Lower lobe of right lung (tissue), 2 donors: ENCODE measurements around the gene LRRC49. TPM values are rescaled to one million over a fixed set of nuclear protein-coding genes. Genes with fewer than 3 reads are reported as not detected.
A peak's percentile ranks its signal among the peaks of the same experiment; 100 is the strongest.

Experiments
- ATAC-seq, 2 donors: fragments of 200-7000 bp; cut with Tn5 transposase; one replicate each; pipeline ENCODE4 v1.9.1; 2020 to 2022; ENCODE audit warnings: mild to moderate bottlenecking in 2 of 2, moderate library complexity in 2 of 2
- DNase-seq: peaks from one replicate; pipeline ENCODE4 v3.0.0-alpha.2; 2020
- H3K27ac ChIP-seq: fragments of 200-600 bp; one replicate; pipeline ENCODE4 v1.8.0; 2022
- H3K27me3 ChIP-seq: fragments of 200-600 bp; one replicate; pipeline ENCODE4 v1.8.0; 2022; ENCODE audit warnings: low read depth
- H3K36me3 ChIP-seq: fragments of 200-600 bp; one replicate; pipeline ENCODE4 v1.8.0; 2022; ENCODE audit warnings: mild to moderate bottlenecking
- H3K4me1 ChIP-seq: fragments of 200-600 bp; one replicate; pipeline ENCODE4 v1.8.0; 2022
- H3K4me3 ChIP-seq: fragments of 200-600 bp; one replicate; pipeline ENCODE4 v1.8.0; 2022; ENCODE audit warnings: mild to moderate bottlenecking
- H3K9me3 ChIP-seq: fragments of 200-600 bp; one replicate; pipeline ENCODE4 v1.8.0; 2022
- CTCF ChIP-seq: fragments of 200-600 bp; IDR thresholded peaks from one replicate; pipeline ENCODE4 v1.8.0; 2022; ENCODE audit warnings: antibody characterized with exemption, mild to moderate bottlenecking
- intact Hi-C: fragments of 100-400 bp; cut with DNase I; formaldehyde crosslinking; loops from one replicate; pipeline ENCODE4 v1.11.0; 2022
- total RNA-seq: library from RNA; stranded (reverse); fragmentation: NEBNext Ultra II Directional; extraction: Animal tissue kit (Norgen Biotek cat#: 25700); gene quantifications from one replicate; pipeline ENCODE4 v1.2.1, GENCODE V29; 2021
- donor health status: DM: no; HTN: yes; CAD: no; lungs with severe emphysema.

The LRRC49 gene
- total RNA-seq, 1 donor from 2014 or later = 7.3 TPM

GRCh38 chr15:70853318-70853972, 39.2 kb upstream of the LRRC49 start:
- TF ChIP-seq CTCF = no peak
- peak overlapping the region; percentile 87 for H3K27ac ChIP-seq
- ATAC-seq = peak; percentile 38 to 44
- no peaks in the 10 kb centered on the region for H3K9me3 ChIP-seq
- intact Hi-C loops = no loop called here
- H3K36me3 ChIP-seq = no peaks in the 10 kb centered on the region
- peaks cover 35% of the 10 kb centered on the region for H3K27me3 ChIP-seq
- H3K4me3 ChIP-seq = peak overlapping the region; percentile 67
- no peak for DNase-seq
- peaks cover 27% of the 10 kb centered on the region for H3K4me1 ChIP-seq

- no peak for TF ChIP-seq CTCF
- Histone ChIP-seq H3K36me3 (no peaks in the 10 kb centered on the region), H3K4me1 (peaks cover 27% of the 10 kb centered on the region), H3K27me3 (peaks cover 35% of the 10 kb centered on the region), H3K27ac (peak within 1 kb of the TSS; percentile 87), H3K9me3 (no peaks in the 10 kb centered on the region), H3K4me3 (peak within 1 kb of the TSS; percentile 67)
- peak; percentile 46 for DNase-seq
- intact Hi-C loops = no loop called here
- ATAC-seq = peak; percentile 71 to 76
Measured at GRCh38 chr15:70853973-70854665, 38.5 kb upstream of the LRRC49 start, which contains the start of gene LARP6. Gene LARP6 (minus strand): TSS chr15:70854157. CDS start chr15:70854088, 69 bp downstream.

DNA sequence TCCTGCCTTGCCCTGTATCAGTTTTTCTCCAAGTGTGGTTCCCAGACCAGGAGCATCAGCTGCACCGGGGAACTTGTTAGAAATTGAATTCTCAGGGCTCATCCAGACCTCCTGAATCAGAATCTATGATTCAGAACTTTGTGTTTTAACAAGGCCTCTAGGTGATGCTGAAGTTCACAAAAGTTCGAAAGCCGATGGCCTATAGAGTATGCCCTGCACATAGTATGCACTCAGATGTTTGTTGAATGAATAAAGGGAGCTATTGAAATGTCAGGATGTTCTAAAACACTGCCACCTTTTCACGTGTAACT, 38.0 kb upstream of the LRRC49 start:
- H3K4me1 ChIP-seq = peaks cover 27% of the 10 kb centered on the region
- DNase-seq (no peak), ATAC-seq (no peak)

DNA sequence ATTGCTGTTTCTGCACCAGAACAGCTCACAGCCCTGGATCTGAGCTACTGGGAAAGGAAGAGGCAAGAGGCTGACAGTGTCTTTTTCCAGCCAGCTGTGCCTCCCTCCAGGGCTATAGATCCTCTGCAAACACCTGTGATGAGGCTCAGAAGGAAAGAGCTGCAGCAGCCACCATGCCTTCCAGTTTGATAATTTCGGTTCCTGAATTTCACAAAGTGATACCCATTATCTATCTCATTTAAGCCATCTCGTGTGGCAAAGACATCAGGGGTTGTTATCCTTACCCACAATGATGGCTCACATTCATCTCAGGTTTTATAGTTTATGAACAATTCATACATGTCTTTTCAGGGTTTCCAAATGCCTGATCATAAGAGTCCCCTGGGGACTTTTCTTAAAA, 36.9 kb upstream of the LRRC49 start:
- H3K27me3 ChIP-seq = peaks cover 35% of the 10 kb centered on the region
- H3K36me3 ChIP-seq = no peaks in the 10 kb centered on the region
- H3K4me3 ChIP-seq = no peak overlapping the region
- intact Hi-C loops = no loop called here
- peak overlapping the region; percentile 69 for H3K27ac ChIP-seq
- H3K4me1 ChIP-seq = peaks cover 27% of the 10 kb centered on the region
- DNase-seq (no peak), ATAC-seq (no peak)
- H3K9me3 ChIP-seq = no peaks in the 10 kb centered on the region
- TF ChIP-seq CTCF = no peak

More for the DNA sequence above, 38.0 kb upstream of the LRRC49 start:
- Histone ChIP-seq H3K4me3 (peak overlapping the region; percentile 67), H3K27me3 (peaks cover 35% of the 10 kb centered on the region), H3K36me3 (no peaks in the 10 kb centered on the region), H3K27ac (peak overlapping the region; percentile 87), H3K9me3 (no peaks in the 10 kb centered on the region)
- intact Hi-C loops = no loop called here
- TF ChIP-seq CTCF = no peak

- H3K9me3 ChIP-seq = no peaks in the 10 kb centered on the region
- intact Hi-C loops = no loop called here
Measured at GRCh38 chr15:70856177-70856883, 36.3 kb upstream of the LRRC49 start.

More at GRCh38 chr15:70856177-70856883, 36.3 kb upstream of the LRRC49 start:
- Histone ChIP-seq H3K4me1 (peaks cover 27% of the 10 kb centered on the region), H3K36me3 (no peaks in the 10 kb centered on the region), H3K27me3 (peaks cover 35% of the 10 kb centered on the region), H3K27ac (peak overlapping the region; percentile 69), H3K4me3 (no peak overlapping the region)
- ATAC-seq = no peak
- no peak for DNase-seq
- TF ChIP-seq CTCF = no peak
